Activated CD8-positive, alpha-beta T cell treated with anti-CD3 and anti-CD28 coated beads for 36 hours (primary cell): Measurements from ENCODE around the gene TAF11L4. TPM values are rescaled to one million over a fixed set of nuclear protein-coding genes. Genes with fewer than 3 reads are reported as not detected.
"Not testable (repeated sequence)": the region's sequence is repeated elsewhere in the genome, so short reads cannot be mapped to it uniquely, and the experiment has no call there.

Source experiments
- ATAC-seq: fragments of 200-7000 bp; cut with Tn5 transposase; one replicate; pipeline ENCODE4 v1.10.0; 2021; ENCODE audit warnings: mild to moderate bottlenecking, moderate library complexity
- CTCF ChIA-PET: fragments of 350-600 bp; sonication (Branson Sonifier 250); formaldehyde crosslinking; loops from one replicate; lab custom pipeline; 2021; ENCODE audit warnings: antibody characterized with exemption; lab: Charles Lee
- POLR2A ChIA-PET: fragments of 350-600 bp; sonication (Branson Sonifier 250); formaldehyde crosslinking; loops from one replicate; lab custom pipeline; 2021; ENCODE audit warnings: antibody characterized with exemption; lab: Charles Lee
- DNase-seq: peaks from one replicate; pipeline ENCODE4 v3.0.0-alpha.2; 2020
- H3K27ac Mint-ChIP-seq: one replicate; pipeline ENCODE4 v1.8.0; 2021; ENCODE audit warnings: mild to moderate bottlenecking, mixed read lengths
- H3K27me3 Mint-ChIP-seq: one replicate; pipeline ENCODE4 v1.8.0; 2021; ENCODE audit warnings: mixed read lengths
- H3K36me3 Mint-ChIP-seq: one replicate; pipeline ENCODE4 v1.8.0; 2021; ENCODE audit warnings: low read depth, mixed read lengths
- H3K4me1 Mint-ChIP-seq: one replicate; pipeline ENCODE4 v1.8.0; 2021; ENCODE audit warnings: low read depth, mixed read lengths
- H3K4me3 Mint-ChIP-seq: one replicate; pipeline ENCODE4 v1.8.0; 2021; ENCODE audit warnings: mild to moderate bottlenecking, moderate library complexity, mixed read lengths
- H3K9me3 Mint-ChIP-seq: one replicate; pipeline ENCODE4 v1.8.0; 2021; ENCODE audit warnings: mixed read lengths
- intact Hi-C: fragments of 100-400 bp; cut with micrococcal nuclease; formaldehyde crosslinking; loops from one replicate; pipeline ENCODE4 v1.10.0; 2022
- total RNA-seq, 2 experiments: library from RNA; stranded (reverse); gene quantifications; one replicate each; pipeline ENCODE4 v1.2.3, GENCODE V29; 2021
- TF ChIP-seq, protein P1 (sequence below): fragments of 200-600 bp; IDR thresholded peaks from one replicate; pipeline ENCODE4 v1.8.0; 2022; ENCODE audit warnings: antibody characterized with exemption, mild to moderate bottlenecking

TAF11L4 gene
- total RNA-seq, 2 experiments from 2014 or later: not detected

DNA sequence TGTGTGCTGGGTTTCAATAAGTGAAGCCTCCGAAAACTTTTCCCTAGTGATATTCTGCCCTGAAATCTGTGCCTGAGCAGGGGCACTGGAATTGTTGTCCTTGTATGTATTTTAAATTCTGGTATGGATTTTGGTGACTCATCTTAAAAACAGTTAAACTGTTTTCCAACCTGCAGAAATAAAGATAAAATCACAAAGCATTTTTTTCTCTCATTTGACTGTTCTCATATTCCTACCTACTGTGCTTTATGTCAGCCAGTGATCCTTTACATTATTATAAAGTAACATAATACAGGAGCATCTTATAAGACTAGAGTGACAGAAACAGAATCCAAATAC is 34.5 kb upstream of the TAF11L4 start:
- H3K4me3 Mint-ChIP-seq: no peak overlapping the region
- H3K27ac Mint-ChIP-seq: no peak overlapping the region
- ATAC-seq (no peak), DNase-seq (no peak)
- no peaks in the 10 kb centered on the region for H3K36me3 Mint-ChIP-seq
- intact Hi-C loops: no loop called here
- H3K9me3 Mint-ChIP-seq: peaks cover 4% of the 10 kb centered on the region
- TF ChIP-seq, protein P1, sequence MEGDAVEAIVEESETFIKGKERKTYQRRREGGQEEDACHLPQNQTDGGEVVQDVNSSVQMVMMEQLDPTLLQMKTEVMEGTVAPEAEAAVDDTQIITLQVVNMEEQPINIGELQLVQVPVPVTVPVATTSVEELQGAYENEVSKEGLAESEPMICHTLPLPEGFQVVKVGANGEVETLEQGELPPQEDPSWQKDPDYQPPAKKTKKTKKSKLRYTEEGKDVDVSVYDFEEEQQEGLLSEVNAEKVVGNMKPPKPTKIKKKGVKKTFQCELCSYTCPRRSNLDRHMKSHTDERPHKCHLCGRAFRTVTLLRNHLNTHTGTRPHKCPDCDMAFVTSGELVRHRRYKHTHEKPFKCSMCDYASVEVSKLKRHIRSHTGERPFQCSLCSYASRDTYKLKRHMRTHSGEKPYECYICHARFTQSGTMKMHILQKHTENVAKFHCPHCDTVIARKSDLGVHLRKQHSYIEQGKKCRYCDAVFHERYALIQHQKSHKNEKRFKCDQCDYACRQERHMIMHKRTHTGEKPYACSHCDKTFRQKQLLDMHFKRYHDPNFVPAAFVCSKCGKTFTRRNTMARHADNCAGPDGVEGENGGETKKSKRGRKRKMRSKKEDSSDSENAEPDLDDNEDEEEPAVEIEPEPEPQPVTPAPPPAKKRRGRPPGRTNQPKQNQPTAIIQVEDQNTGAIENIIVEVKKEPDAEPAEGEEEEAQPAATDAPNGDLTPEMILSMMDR: no peak
- H3K27me3 Mint-ChIP-seq: no peaks in the 10 kb centered on the region
- ChIA-PET CTCF (no interaction called here), POLR2A (no interaction called here)
- no peaks in the 10 kb centered on the region for H3K4me1 Mint-ChIP-seq

DNA sequence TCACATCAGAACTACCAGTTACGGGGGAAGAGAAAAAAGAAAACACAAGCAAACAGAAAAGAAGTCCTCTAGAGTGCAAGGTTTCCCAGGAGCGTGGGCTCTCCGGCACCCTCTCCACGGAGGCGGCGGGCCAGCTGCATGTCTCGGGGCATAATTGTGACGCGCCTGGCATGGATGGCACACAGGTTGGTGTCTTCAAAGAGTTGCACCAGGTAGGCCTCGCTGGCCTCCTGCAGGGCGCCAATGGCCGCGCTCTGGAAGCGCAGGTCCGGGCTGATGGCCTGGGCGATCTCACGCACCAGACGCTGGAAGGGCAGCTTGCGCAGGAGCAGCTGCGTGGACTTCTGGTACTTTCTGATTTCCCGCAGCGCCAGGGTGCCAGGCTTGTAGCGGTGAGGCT is 30.3 kb upstream of the TAF11L4 start:
- intact Hi-C loops, H3K4me1 Mint-ChIP-seq, H3K27ac Mint-ChIP-seq, CTCF ChIA-PET, H3K27me3 Mint-ChIP-seq, H3K9me3 Mint-ChIP-seq, POLR2A ChIA-PET, H3K4me3 Mint-ChIP-seq, DNase-seq, ATAC-seq, H3K36me3 Mint-ChIP-seq: not testable (repeated sequence)

DNA sequence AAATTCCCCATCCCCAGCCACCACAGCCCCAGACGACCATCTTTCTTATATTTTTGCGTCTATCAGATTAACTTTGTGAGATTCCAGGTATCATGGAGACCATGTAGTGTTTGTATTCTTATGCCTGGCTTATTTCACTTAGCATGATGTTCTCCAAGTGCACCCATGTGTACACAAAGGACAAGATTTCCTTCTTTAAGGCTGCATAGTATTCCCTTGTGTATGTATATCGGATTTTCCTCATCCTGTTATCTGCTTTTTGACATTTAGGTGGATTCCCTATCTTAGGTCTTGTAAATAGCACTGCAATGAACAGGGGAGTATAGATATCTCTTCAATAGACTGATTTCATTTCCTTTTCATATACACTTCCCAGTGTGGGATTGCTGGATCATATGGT is 28.8 kb upstream of the TAF11L4 start:
- DNase-seq (no peak), ATAC-seq (no peak)
- H3K36me3 Mint-ChIP-seq: no peaks in the 10 kb centered on the region
- no peaks in the 10 kb centered on the region for H3K4me1 Mint-ChIP-seq
- H3K9me3 Mint-ChIP-seq: peaks cover 5% of the 10 kb centered on the region
- ChIA-PET CTCF (no interaction called here), POLR2A (no interaction called here)
- no peak overlapping the region for H3K27ac Mint-ChIP-seq
- intact Hi-C loops: no loop called here
- no peak overlapping the region for H3K4me3 Mint-ChIP-seq
- no peaks in the 10 kb centered on the region for H3K27me3 Mint-ChIP-seq
- TF ChIP-seq, protein P1: no peak

DNA sequence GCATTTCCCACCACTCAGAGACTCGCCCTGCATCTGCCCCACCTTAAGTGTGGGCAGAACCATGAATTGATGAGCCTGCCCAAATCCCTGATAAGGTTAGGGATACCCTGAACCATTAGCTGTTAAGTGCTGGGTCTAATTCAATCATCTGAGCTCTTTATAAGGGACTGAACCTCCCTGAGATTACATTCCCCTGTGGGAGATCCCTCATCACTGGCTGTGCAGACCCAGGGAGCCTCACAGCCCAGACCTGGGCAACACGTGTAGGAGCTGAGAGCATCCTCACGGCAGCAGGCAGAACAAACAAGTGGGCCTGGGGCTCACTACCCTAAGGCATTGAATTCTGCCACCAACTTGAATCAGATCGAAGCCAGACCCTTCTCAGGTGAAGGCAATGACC is 24.2 kb upstream of the TAF11L4 start:
- Mint-ChIP-seq H3K27me3 (no peaks in the 10 kb centered on the region), H3K4me1 (no peaks in the 10 kb centered on the region), H3K27ac (no peak overlapping the region), H3K9me3 (peaks cover 2% of the 10 kb centered on the region), H3K36me3 (no peaks in the 10 kb centered on the region), H3K4me3 (no peak overlapping the region)
- ChIA-PET POLR2A (no interaction called here), CTCF (no interaction called here)
- intact Hi-C loops: no loop called here
- ATAC-seq (no peak), DNase-seq (no peak)
- TF ChIP-seq, protein P1: no peak

DNA sequence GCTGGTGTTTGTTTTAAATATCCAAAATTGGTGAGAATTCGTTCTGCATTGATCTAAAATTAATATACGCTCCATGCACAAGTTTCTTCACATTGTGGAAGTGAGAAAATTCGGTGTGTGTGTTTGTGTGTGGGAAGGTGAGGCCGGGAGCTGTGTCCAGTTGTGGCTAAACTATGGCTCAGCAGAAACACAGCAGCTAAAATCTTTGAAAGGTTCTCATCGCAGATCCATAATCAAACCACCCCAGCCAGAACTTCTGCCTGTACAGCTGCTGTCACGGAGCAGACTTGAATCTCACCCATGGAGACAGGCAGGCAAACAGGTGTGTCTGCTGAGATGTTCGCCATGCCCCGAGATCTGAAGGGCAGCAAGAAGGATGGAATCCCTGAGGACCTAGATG is 23.7 kb upstream of the TAF11L4 start, which contains the start of gene TAF11L2:
TSS of gene TAF11L2 (plus strand) at position 301 of the 400 bp plus-strand sequence.
- H3K4me3 Mint-ChIP-seq, ATAC-seq, CTCF ChIA-PET, DNase-seq, intact Hi-C loops, H3K27ac Mint-ChIP-seq, POLR2A ChIA-PET, H3K9me3 Mint-ChIP-seq, H3K27me3 Mint-ChIP-seq, H3K36me3 Mint-ChIP-seq, H3K4me1 Mint-ChIP-seq: not testable (repeated sequence)

DNA sequence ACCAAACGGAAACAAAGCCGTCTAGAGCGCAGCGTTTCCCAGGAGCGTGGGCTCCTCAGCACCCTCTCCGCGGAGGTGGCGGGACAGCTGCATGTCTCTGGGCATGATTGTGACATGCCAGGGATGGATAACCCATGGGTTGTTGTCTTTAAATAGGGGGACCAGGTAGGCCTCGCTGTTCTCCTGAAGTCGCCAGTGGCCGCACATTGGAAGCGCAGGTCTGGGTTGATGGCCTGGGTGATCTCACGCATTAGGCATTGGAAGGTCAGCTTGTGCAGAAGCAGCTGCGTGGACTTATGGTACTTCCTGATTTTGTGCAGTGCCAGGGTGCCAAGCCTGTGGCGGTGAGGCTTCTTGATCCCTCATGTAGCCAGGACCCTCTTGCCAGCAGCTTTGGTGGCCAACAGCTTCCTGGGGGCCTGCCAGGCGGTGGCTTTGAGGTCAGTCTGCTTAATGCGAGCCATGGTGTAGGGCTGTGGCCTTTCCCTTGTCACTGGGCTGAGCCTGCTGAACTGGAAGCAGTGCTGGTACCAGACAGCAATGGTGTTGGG is 9.8 kb upstream of the TAF11L4 start:
- Mint-ChIP-seq H3K27ac (no peak overlapping the region), H3K9me3 (no peaks in the 10 kb centered on the region), H3K36me3 (no peaks in the 10 kb centered on the region), H3K27me3 (no peaks in the 10 kb centered on the region), H3K4me3 (no peak overlapping the region), H3K4me1 (no peaks in the 10 kb centered on the region)
- ATAC-seq (no peak), DNase-seq (no peak)
- TF ChIP-seq, protein P1: no peak
- ChIA-PET POLR2A (no interaction called here), CTCF (no interaction called here)
- intact Hi-C loops: no loop called here

DNA sequence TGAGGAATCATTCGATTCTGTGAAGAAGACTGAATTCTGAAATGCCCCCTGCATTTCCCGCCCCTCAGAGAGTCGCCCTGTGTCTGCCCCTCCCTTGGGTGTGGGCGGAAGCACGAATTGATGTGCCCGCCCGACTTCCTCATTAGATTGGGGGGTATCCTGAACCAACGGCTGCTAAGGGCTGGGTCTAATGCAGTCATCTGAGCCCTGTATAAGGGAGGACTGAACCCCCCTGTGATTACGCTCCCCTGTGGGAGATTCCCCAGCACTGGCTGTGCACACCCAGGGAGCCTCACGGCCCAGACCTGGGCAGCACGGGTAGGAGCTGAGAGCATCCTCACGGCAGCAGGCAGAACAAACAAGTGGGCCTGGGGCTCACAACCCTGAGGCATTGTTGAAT is 4.1 kb upstream of the TAF11L4 start:
- H3K4me3 Mint-ChIP-seq, H3K36me3 Mint-ChIP-seq, intact Hi-C loops, H3K9me3 Mint-ChIP-seq, H3K27ac Mint-ChIP-seq, H3K4me1 Mint-ChIP-seq, CTCF ChIA-PET, ATAC-seq, H3K27me3 Mint-ChIP-seq, POLR2A ChIA-PET: not testable (repeated sequence)
- DNase-seq: peak; percentile 2

DNA sequence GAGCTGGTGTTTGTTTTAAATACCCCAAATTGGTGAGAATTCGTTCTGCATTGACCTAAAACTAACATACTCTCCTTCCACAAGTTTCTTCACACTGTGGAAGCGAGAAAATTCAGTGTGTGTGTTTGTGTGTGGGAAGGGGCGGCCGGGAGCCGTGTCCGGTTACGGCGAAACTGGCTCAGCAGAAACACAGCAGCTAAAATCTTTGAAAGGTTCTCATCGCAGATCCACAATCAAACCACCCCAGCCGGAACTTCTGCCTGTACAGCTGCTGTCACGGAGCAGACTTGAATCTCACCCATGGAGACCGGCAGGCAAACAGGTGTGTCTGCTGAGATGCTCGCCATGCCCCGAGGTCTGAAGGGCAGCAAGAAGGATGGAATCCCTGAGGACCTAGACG is 3.5 kb upstream of the TAF11L4 start, which contains the start of gene TAF11L3:
TSS of gene TAF11L3 (plus strand) at position 301 of the 400 bp plus-strand sequence.
- H3K27me3 Mint-ChIP-seq, DNase-seq: not testable (repeated sequence)

DNA sequence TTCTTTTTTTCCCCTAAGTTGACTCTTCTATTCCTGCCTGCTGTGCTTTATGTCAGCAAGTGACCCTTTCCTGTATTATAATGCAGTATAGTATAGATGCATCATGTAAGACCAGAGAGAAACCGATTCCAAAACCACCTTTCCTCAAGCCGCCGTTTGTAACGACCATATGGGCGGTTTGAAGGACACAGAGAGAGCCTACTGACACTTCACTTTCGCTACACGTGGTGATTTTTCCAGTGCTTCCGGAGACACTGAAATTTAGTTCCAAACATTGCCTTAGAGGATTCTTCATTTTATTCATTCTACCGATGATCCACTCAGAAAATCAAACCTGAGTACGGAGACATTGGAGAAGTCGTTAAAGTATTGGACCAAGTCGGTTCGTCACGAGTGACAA is 2.1 kb upstream of the TAF11L4 start:
- CTCF ChIA-PET, POLR2A ChIA-PET, intact Hi-C loops, DNase-seq, H3K27me3 Mint-ChIP-seq, H3K9me3 Mint-ChIP-seq, H3K36me3 Mint-ChIP-seq, H3K4me1 Mint-ChIP-seq, H3K27ac Mint-ChIP-seq, H3K4me3 Mint-ChIP-seq, ATAC-seq: not testable (repeated sequence)

More for the DNA sequence above, 3.5 kb upstream of the TAF11L4 start, which contains the start of gene TAF11L3:
- H3K4me1 Mint-ChIP-seq, CTCF ChIA-PET, H3K4me3 Mint-ChIP-seq, POLR2A ChIA-PET, H3K27ac Mint-ChIP-seq, H3K9me3 Mint-ChIP-seq, intact Hi-C loops, ATAC-seq, H3K36me3 Mint-ChIP-seq: not testable (repeated sequence)
